ENCODE measurements around the gene SOX13.

SOX13 gene

DNA sequence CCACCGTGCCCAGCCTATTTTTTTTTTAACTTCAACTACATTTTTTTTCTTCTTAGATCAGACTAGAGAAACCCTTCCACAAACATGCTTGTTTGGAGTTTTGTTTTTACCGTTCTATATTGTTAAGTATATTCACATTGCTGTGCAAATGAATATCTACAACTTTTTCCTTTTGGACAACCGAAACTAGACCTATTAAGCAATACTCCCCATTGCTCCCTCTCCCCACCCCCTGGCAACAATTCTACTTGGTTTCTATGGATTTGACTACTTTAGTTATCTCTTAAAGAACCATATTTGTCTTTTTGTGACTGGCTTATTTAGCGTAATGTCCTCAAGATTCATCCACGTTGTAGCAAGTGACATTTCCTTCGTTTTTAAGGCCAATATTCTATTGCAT, 59.8 kb downstream of the SOX13 start:
- DNase-seq: no peak

DNA sequence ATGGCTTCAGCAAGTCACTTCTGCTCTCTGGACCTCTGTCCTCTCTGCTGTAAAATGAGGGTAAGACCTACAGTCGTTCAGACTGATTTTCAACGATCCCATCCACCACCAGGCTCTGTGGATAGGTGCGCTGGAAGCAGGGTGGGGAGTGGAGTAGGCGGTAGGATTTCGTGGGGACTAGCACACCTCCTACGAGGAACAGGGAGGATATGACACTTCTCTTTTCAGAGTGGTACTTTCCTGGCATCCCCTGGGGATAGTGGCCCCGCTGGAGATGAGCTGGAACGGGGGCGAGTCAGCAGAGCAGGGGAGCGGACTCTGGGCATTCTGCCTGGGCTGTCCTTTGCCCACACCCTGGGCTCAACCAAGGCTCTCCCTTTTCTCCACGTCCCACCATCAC, 61.2 kb downstream of the SOX13 start:
- DNase-seq: no peak

DNA sequence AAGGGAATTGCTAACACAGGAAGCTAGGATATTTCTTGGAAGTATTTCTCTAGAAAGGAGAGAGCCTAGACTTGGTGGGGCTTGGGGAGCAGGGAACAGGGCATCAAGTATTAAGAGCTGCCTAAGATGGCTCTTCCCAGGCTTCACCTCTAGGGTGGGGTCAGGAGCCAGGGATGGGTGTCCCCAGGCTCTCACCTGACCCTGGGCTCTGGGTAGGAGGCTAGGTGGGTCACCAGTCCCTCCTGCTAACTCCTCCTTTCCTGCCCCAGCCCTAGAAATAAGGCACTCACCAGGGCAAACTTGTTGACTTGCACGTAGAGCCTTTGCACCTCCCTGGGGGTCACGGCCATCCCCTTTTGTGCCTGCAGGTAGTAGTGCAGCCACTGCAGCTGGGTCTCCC, 63.9 kb downstream of the SOX13 start:
- DNase-seq: no peak

DNA sequence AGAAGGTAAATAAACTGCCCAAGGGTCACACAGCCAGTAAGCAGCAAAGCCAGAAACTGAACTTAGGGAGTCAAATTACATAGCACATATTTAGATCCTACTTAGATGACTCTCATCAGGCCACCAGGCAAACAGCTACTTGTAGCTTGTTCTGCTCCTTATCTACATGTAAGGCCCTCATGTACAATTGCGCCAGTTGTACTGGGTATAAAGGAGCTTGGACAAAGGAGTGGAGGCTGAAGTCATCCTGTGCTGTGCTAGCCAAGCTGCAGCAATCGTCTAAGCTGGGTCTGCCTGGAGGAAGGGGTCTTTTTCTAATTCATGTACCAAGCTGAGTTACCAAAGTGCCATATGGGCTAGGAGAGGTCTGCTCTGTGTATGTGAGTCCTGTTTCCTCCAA, 66.2 kb downstream of the SOX13 start:
- DNase-seq: no peak

DNA sequence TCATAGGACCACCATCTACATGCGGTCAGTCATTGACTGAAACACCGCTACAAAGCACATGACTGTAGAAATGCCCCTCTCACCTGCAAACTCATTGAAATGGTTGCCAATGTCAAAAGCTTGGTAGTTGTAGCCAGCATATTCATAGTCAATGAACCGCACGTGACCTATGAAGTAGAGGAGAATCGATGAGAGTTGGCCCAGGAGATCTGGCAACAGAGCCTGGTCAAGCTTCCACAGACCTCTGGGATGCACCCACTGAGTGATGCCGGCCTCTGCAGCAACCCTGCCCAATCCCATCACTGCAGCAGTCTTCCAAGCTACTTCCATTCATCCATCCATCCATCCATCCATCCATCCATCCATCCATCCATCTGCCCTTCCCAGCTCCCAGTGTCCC, 67.0 kb downstream of the SOX13 start:
- no peak for DNase-seq

DNA sequence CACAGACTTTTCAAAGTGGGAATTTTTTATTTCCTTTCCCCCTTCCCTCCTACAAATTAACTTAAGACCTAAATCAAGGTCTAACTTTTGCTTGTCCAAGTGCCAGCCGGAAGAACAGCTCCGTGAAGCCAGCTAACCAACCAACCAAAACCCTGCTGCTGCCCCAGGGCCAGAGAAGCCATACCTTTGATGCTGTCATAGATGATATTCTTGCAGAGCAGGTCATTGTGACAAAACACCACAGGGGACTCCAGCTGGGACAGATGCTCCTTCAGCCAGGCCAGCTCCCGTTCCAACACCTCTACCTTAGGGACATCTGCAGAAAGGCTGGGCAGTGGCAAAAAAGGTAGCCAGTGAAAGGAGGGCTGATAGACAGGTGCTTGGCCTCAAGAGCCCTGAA, 68.2 kb downstream of the SOX13 start:
- DNase-seq: no peak

DNA sequence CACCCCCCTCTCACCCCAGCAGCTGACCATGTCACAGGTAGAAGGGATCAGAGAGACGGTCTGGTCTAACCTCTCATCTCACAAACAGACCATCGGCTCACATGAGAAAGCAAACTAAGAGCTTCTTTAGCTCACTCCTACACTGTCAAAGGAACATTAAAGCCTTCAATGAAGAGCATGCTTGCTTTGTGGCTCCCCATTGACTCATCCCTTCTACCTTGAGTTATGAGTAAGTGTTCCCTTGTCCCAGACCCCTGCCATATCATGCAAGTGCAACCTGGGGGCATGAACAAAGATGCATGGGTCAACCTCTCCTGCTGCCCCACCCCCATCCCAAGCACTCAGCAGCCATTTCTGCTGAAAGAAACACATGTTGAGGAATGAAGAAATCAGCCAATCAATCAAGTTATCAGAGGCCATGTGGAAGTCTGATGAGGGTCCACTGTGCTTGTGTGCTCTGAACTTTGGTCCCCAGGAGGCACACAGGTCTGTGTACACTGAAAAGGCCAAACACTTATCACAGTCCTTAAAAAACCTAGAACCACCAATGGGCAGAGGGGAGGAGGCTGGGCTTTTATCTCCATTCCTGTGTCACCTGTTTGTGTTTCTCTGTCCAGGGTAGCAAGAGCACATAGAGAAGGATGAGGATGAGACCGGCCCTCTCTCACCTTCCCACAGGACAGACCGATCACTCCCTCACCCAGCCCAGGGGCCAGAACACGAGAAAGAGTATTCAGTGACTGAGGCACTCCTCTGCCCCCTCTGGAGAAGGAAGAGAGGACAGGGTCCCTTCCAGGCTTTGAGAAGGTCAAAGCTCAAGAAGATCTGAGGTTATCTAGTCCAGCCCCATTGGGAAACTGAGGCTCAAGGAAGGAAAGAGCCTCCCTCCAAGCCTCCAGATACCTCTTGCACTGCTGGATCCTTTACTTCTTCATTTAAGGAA, 69.4 kb downstream of the SOX13 start:
- no peak for DNase-seq

DNA sequence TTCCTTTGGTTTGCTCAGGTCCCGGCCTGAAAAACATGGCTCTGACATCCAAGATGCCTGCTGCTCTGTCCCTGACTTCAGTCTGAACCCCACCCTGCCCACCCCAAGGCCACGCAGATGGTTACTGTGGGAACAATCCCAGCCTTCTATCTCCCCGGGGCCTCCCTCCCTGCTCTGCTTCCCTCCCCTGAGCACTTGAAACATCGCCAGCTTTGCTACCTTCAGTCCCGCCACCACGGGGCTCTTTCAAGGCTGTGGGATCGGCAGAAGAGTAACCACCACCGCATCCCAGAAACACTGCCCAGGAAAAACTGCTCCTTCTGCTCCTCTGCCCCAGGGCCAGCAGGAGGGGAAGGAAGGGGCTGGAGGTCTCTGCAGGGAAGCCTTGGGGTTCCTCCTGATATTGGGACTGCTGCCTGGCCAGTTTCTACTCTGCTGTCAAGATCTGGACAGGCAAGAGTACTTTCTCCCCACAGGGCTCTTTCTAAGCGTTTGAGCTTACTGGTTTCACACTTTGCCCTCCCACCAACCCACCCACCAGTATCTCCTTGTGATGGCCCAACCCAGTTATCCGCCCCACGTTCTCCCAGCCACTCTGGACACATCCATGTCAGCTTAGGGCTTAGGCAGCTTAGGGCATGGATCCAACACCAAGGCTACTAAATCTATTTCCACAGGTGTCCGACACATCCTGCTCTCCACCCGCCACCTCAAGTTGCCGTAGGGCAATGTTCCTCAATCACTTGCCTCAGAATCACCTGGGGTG, 70.5 kb downstream of the SOX13 start:
- no peak for DNase-seq

DNA sequence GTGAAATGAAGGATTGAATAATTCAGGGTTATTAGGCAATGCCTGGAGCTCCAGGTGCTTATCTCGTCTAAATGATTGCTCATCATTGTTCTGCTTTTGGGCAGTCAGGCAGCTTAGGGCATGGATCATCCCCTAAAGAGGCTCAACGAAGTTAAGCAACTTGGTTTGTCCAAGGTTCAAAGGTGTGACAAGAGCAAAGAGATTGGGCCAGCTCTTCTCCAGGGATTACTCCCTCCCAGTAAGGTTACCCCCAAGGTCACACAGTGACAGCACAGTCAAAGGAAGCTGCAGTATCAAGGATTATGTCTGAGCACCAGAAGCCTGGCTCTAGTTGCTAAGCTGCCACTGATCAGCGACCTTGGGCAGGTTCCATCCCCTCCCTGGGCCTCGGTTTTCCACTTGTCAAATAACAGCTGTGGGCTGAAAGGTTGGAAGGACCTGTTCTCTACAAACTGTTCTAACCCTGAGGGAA, 72.2 kb downstream of the SOX13 start:
- DNase-seq: no peak

DNA sequence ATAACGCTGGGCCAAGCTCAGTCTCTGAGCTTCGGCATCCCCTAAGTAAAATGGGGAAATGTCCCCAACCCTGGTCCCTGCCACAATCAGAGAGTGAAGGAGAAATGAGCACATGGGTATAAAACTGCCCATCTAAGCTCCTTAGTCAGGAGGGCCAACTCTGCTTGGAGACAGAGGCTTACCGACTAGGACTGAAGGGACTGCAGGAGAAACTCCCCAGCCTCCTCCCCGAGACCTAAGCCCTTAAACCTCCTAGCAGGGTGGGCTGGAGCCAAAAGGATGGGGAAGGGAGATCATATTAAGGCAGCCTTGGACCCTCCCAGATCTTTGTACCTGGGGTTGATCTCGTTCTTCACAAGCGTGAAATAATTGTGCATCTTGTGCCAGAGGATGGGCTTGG, 73.4 kb downstream of the SOX13 start:
- DNase-seq: no peak

DNA sequence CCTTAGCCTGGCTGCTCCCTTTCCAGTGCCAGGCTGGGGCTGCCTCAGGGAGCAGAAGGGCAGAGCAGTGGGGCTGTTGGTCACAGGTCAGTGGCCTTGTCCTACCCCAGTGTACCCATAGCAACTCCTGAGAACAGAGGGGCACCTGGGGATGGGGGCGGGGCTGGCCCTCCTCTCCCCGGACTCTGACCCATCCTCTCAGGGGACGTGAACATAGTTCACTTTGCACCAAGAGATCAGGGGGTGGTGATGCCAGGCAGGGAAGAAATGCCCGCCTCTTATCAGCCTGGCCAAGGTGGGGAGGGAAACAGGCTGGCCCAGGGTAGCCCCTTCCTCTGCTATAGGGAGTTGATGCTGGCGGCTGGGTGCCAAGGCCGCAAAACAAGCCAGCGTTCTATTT, 74.0 kb downstream of the SOX13 start:
- DNase-seq: no peak

DNA sequence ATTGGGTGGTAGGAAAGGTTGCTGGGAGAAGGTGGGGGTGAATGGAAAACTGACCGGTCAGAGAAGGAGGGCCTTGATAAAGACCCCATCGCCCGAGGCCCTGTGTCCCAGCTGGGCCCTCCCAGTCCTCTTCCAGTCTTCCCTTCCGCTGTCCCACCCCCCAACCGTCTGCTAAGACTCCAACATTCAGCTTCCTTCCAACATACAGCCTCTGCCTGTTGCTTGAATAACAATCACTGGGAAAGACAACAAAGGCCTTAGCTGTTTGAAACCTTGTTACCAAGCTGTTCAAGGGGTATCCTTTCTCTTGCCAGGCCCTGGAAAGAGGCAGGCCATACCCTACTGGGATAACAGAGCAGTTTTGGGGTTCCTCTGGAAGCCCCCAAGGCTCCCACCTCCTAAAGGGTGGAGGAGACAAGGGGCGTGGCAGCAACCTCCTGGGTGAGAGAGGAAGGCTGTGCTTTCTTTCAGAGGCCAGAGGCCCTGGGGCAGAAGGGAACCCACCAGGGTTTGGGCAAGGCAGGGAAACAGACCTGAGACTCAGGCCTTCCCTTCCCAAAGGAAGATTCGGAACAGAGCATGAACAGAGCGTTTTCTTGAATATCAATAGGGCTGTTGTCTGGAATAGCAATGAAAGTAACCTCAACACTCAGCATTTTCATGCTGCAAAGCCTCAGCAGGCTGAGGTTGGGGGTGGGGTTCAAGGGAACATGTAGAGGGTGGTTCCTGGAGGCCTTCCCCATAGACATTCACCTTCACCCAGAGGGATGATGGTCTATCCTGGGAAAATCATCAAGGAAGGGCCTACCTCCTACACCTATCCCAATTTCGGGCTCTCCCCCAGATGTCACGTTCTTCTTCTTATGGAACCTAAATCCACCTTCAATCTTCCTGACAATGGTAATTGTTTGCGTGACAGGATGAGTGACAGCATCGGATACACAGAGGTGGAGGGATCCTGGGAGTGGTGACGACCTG, 74.8 kb downstream of the SOX13 start:
- DNase-seq: no peak

DNA sequence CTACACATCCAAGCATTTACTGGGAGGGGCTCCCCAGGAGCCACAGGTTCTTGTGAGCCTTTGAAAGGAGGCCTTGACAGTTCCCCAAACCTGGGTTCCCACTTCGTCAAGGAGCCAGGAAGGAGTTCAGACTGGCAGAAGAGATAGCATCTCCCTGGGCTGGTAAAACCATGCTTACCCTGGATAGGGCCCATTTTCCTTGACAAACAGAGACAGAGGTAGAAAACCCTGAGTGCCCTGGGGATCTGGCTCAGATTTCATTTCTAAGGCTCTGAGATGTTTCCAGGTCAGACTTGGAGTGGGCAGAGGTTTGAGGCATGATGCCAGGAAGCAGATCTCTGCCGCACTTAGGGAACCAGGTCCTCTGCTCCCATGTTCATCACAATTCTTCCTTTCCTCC, 76.2 kb downstream of the SOX13 start:
- DNase-seq: no peak

DNA sequence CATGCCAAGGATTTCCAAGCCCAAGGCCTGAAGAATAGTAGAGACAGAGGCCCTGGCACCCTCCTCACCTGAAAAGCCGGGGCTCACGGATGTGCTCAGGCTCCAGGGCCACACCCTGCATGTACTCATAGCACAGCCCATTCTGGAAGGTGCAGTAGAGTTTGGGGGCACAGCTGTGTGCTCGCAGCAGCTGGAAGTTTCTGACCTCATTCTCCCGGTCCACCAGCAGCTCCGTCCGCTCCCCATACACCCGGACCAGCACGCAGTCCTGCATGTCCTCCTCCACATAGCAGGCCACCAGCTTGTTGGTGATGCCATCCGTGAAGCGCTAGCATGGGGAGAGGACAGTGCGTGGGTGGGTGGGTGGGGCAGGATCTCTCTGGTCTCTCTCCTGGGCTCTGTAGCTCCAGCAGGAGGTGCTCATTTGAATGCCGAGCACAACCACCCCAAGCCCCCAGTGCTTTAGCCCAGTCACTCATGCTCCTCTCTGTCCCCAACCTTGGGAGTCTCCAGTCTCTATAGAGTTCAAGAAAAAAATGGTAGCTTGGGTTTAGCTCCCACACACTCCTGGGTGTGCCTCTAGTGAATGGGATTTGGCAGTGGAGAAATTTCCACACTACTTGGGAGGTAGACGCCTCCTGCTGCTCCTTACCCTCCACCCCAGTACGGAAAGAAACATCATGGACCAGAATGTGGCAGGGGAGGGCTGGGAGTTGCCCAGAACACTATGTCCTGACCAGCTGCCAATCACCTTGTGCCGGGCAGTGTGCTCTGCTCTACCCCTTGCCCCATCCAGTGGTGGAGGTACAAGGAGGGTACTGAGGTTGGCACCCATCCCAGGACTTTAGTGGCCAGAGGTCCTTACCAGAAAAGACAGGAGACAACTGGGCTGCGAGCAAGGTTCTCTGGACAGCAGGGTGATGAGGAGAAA, 77.0 kb downstream of the SOX13 start:
- no peak for DNase-seq

DNA sequence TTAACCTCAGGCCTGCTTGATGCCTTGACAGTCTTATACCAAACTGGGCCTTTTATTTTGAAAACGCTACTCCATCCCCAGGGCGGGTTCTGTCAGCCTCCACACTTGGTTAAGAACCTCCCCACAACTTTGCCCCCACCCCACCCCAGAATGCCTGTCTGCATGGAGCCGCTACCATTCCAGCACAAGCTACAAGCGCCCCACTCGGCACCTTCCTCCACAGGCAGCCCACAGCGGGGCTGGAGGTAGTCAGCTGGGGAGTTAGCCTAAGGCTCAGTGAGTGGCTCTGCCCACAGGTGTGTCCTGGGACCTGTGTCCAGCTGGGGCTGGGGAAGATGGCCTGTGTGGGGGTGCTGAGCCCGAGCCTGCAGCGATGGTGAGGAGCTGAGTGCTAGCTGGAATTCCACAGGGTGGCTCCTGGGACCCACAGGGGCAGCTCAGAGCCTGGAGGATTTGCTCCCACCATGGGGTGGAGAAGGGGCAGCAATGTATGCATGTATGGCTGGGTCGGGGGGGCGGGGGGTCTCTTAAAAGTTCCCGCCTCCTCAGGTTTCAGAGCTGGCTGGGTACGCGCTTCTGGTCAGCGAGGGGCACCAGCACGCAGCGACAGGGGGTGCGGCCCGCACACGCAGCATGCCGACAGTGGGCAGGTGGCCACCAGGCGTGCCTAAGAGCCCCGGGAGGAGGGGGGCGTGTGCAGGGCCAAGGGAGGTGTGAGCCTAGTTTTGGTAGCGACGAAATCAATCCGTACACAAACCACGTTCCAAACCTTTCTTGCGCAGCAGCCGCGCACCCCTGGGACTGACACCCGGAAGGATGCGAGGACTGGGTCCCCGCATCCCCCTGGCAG, 78.0 kb downstream of the SOX13 start:
- DNase-seq: no peak

DNA sequence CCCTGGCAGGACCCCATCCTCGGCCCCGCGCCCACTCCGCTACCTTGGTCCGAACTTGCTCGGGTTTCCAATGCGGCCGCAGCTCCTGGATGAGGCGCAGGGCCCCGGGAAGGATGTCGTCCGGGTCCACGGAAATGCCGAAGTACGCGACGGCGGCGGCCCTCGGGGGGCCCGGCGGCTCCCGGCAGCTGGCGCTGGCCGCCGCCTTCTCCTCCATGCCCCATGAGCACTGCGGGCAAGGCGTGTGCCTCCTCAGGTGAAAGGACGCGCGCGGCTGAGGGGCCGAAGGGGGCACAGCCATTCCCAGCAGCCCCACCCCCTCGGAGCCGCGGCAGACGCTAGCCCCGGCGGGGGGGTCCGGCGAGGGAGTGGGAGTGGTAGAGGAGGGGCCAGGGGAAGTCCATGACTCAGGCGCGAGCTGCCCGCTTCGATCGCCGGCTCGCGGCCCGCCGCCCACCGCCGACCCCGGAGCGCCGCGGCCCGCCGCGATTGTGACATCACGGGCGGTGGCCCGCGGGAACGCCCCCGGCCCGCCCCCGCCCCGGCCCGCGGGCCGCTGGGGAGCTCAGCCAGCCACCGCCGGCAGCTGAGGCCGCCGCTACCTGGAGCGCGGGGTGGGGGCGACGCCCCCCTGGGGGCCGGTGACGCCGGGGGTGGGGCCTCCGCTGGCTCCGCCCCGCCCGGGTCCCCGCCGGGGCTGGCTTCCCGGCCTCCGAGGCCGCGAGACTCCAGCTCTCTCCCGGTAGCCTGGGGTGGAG, 78.8 kb downstream of the SOX13 start, which contains the start of gene ETNK2:
Gene ETNK2 (minus strand): TSS at position 493 of the 758 bp plus-strand sequence. CDS start 192 bp downstream, at position 301.
- peak; percentile 29 to 32 for DNase-seq

DNA sequence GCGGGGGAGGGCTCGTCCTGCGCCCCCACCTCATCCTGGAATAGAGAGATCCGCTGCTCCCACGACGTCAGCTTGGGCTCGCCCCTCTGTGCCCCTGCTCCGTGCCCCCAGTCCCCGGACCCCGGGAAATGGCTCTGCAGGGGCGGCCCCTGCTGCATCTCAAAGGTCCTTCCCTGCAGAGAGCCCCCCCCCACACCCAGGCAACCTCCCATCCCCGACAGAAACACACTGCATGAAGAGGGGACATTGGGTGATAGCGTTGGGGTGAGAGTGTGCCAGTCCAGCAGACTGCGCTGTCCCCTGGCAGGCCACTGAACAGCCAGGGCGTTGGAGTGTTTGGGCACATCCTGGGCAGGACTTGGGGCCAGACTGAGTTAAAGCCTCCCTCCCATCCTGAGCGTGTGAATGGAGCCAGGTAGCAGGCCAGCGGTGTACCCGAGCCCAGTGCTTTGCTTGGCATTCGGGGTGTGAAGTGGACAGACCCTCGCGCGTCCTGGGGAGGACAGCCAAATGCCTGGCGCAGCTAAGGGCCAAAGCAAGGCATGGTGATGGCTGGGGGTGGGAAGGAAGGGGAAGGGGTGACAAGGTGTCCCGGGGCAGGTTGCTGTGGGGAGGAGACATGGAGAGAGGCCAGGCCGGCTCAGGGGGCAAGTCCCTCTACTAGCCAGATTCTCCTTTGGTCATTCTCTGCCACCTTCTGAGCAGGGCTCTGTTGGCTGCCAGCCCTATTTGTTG, 79.6 kb downstream of the SOX13 start:
- DNase-seq: no peak

DNA sequence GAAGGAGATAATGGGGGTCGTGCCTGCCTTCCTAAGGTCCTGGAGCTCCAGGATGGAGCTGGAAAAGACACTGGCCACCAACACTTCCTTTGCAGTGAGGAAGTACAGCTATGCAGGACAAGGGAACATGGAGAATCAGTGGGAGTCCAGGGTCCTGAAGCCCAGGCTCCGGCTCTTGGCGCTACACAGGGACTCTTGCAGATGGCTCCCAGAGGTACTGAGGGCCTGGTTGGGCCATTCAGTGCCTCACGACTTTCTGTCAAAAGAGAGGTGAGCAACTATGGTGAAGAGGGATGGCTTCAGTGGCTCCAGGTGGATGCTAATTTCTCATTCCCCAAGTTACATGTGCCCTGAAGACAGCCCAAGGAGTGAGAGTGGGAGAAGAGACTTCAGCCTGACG, 80.8 kb downstream of the SOX13 start:
- no peak for DNase-seq

Measured in activated CD4-positive, alpha-beta T cell treated with anti-CD3 and anti-CD28 coated beads, Interleukin-2, amount 50 U/mL, for 4 hours (primary cell).